Middle frontal gyrus (tissue), 1 donor: ENCODE data around the gene PSAP.
"Not testable (repeated sequence)": the region's sequence is repeated elsewhere in the genome, so short reads cannot be mapped to it uniquely, and the experiment has no call there.

Experiments used
- DNase-seq: peaks from one replicate; pipeline ENCODE4 v3.0.0-alpha.2; 2015; ENCODE audit warnings: low spot score; ENCODE audit errors: extremely low spot score

The PSAP gene

GRCh38 chr10:71850743-71851464, at the start of gene PSAP:
TSS of gene PSAP (minus strand) at chr10:71851251. CDS start at chr10:71851221, 30 bp downstream.
- DNase-seq = peak; percentile 94

GRCh38 chr10:71900441-71901180, 49.6 kb upstream of the PSAP start:
- DNase-seq = no peak

DNA sequence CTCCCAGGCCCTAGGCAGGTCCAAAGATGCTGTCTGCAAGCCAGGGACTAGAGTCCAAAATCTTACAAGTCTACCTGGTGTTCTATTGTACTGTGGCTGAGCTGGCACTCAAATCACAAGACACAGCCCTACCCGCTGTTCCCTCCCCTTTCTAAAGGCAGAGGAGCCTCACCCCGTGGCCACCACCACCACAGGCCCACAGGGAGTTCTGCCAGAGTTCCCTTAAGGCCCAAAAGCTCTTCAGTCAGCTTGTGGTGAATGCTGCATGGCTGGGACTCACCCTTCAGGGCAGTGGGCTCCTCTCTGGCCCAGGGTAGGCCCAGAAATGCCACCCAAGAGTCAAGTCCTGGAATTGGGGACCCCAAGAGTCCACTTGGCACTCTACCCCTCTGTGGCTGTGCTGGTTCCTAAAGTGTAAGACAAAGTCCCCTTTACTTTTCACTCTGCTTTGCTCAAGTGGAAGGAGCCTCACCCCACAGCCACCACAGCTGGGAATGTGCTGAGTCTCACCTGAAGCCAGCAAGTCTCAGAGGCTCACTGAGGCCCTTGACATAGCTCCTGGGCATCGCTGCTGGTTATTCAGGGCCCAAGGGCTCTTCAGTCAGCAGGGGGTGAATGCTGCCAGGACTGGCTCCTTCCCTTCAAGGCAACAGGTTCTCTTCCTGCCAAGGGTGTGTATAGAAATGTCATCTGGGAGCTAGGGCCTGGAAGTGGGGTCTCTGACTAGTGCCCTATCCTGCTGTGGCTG, 48.8 kb upstream of the PSAP start:
- no peak for DNase-seq

GRCh38 chr10:71898346-71898745, 47.3 kb upstream of the PSAP start:
- not testable (repeated sequence) for DNase-seq

GRCh38 chr10:71893920-71894319, 42.9 kb upstream of the PSAP start:
- DNase-seq = no peak

GRCh38 chr10:71893258-71893815, 42.3 kb upstream of the PSAP start:
- DNase-seq = no peak

DNA sequence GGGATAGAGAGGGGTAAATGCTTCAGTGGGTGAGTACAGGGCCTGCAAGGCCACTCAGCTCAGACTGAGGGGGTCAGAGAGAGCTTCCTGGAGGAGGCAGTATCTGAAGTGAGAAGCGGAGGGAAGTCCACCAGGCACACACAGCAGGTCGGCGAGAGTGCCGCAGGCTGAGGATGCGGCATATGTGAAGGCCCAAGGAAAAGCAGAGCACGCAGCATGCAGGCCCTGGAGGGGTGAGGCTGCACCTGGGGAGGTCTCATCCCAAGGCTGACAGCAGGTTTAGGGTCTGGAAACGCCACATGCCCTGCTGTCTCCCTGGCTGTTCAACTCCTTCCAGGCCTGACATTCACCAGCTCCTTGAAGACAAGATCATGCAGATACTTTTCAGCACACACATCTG, 40.4 kb upstream of the PSAP start:
- no peak for DNase-seq

- DNase-seq = no peak
These were observed 38.4 kb upstream of the PSAP start for GRCh38 chr10:71889388-71889987.

DNA sequence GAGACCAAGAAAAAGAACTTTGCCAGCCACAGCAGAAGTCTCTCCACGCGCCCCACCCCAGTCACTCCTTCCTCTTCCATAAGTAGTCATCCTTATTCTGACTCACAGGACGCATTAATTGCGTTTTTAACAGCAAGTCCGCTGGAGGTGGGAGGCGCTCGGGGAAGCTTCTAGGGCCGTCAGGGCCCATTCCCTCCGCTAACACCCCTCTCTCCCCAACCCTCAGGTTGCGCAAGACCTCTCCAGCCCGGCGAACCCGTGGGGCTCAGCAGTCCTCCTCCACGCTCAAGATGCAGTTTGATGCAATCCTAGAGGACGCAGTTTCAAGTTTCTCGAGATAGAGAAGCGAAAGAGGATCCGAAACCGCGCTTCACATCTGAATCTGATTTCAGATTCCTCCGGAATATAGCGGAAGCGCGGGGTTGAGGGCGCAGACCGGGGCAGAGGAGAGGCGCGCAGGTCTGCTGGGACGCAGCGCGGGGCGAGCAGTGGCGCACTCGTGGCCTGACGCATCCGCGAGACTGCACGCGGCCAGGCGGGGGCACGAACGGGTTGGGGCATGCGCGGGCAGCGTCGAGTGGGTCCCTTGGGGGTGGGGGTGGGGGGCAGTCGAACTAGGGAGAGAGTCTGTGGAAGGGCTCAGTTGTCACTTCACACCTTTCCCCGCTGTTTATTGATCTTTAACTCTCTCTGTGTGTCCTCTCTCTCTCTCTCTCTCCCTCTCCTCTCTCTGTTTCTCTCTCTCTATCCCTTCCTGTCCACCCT, 37.8 kb upstream of the PSAP start:
- peak; percentile 46 for DNase-seq

- DNase-seq = no peak
These were observed 37.2 kb upstream of the PSAP start for GRCh38 chr10:71888248-71888622.

GRCh38 chr10:71887743-71888142, 36.7 kb upstream of the PSAP start:
- DNase-seq = no peak

DNA sequence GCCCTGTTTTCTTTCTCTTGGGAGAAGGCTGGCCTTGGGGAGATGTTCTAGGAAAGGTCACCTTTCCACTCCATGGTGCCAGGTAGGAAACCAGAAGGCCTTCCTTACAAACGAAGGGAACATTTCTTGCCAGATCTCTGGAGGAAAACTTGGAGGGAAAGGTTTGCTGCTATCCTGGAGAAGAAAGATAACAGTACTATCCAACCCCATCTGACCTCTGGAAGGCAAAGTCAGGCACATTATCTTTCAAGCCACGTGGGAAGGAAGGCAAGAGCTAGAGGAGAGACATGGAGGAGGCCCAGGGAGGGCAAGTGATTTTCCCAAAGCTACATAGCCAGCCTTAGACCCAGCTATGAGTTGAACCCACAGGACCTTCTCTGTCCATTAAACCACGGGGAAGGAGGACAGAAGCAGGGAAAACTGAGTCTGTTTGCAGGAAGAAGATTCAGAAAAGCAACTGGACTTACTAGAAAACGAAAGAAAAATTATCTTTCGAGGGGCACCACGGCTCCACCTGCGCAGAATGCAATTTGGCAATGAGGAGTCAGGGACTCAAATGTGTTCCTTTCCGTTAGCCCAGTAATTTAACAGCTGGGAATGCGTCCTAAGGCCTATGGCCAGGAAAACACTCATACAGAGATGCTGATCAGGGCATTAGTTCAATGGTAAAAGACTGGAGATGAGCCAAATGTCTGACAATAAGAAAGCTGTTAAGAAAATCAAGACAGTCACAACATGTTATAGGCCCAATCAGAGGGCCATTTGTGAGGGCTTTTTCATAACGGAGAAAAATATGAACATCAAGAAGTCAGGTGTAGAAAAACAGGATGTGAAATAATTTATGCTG, 32.0 kb upstream of the PSAP start:
- no peak for DNase-seq

DNA sequence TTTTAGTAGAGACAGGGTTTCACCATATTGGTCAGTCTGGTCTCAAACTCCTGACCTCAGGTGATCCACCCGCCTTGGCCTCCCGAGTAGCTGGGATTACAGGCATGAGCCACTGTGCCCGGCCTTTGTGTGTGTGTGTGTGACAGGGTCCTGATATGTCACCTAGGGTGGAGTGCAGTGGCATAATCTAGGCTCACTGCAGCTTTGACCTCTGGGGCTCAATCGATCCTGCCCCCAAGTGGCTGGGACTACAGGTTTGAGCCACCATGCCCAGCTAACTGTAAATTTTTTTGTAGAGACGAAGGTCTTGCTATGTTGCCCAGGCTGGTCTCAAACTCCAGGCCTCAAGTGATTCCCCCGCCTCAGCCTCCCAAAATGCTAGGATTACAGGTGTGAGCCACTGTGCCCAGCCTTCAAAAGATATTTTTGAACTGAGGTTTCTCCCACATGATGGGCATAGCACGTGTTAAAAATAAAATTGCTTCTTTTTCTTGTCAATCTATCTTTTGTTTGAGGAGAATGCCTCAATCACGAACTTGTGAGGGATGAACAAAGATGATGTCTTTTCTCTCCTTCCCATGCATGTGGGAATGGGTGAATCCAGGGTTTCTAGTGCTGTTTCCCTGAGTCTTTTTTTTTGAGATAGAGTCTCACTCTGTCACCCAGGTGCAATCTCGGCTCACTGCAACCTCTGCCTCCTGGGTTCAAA, 30.8 kb upstream of the PSAP start:
- DNase-seq = no peak

- not testable (repeated sequence) for DNase-seq
These were observed 30.2 kb upstream of the PSAP start for GRCh38 chr10:71881307-71881624.

DNA sequence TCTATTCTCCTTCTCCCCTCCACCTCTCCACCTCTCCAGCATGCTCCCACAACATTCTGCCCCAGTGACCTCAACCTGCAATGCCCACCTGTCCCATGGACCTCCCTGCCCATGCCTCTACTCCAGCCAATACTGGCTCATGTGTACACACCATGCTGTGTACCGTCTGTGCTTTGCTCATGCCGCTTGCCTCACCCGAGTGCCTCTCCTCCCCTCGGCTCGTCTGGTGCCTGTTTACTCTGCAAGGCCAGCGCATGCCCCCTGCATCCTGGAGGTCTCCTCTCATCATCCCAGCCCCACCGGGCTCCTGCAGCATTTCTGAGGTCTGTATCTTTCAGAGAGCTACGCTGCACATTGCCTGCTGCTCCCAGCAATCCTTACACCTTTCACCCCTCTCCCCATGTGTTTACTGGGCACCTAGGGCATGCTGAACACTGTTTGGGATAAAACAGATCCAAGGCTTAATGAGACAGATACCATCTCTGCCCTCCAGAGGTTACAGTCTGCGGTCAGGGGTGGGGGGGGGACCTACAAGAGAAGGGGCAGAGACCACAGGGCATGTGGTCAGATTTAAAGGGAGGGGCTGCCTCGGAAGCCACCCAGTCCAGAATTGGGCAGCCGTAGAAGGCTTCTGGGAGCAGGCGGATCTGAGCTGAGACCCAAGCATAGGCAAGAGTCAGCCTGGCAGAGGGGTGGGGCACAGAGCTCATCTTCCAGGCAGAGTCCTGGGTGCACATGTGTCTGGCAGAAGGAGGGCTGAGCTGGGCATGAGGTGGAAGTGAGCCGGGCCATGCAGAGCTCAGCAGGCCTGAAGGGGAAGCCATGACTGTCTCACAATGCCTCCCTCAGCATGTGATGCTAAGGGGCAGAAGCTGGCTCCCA, 29.6 kb upstream of the PSAP start:
- no peak for DNase-seq

DNA sequence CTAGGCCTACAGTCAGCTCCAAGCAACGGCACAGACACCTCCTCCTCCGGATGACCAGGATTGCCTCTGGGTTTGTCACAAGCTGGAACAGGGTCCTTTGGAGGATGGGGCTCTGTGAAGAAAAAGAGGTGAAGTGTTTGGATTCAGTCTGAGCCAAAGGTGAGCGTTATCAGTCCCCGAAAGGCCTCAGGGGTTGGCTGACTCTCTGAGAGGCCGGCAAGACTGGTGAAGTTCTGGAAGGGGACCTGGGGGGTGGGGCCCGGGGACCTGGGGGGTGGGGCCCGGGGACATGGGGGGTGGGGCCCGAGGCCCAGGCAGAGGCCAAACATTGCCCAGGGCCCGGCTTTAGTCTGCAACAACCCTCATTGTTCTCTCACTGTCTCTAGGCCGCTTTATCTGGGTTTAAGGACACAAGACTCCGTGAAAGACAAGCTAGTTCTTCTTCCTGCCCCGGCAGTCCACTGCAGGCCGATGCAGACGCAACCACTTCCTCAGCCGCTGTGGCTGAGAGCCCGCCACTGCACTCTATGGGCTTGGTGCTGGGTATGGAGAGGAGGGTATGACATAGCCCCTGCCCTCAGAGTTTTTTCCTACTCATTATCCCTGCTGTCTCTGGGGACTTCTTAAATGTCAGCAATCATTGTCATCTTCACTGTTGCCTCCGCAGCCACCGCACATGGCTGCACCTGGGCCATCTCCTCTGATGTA, 27.4 kb upstream of the PSAP start:
- no peak for DNase-seq

GRCh38 chr10:71877821-71878220, 26.8 kb upstream of the PSAP start:
- DNase-seq = no peak
